Measurements from ENCODE around the gene FAM13A. TPM values are rescaled to one million over a fixed set of nuclear protein-coding genes. Genes with fewer than 3 reads are reported as not detected.
"Not testable (repeated sequence)": the region's sequence is repeated elsewhere in the genome, so short reads cannot be mapped to it uniquely, and the experiment has no call there.

The FAM13A gene
- total and polyA plus RNA-seq, 2 experiments from 2014 or later, result 19.3 to 44.2 TPM

- Histone ChIP-seq H4K20me1 (ENCODE audit: insufficient read depth, poor library complexity, severe bottlenecking) (no peaks in the 10 kb centered on the region), H3K27me3 (no peaks in the 10 kb centered on the region), H3K9me2 (replicated peaks; ENCODE audit: insufficient read depth) (no peaks in the 10 kb centered on the region), H3K4me1 (ENCODE audit: insufficient read depth) (no peaks in the 10 kb centered on the region), H3K27ac (no peak overlapping the region), H3K79me2 (no peaks in the 10 kb centered on the region), H3K4me2 (no peak overlapping the region), H3K36me3 (replicated peaks; ENCODE audit: insufficient read depth, low read depth) (no peaks in the 10 kb centered on the region), H3K9me3 (ENCODE audit: low read depth) (no peaks in the 10 kb centered on the region), H2AFZ (no peak overlapping the region), H3K4me3 (no peak overlapping the region)
- 79% methylated on average over 3 of the region's 3 CpGs for WGBS (ENCODE audit: low lambda C conversion rate, missing lambda C conversion rate)
- no peak for DNase-seq (ENCODE audit: low spot score)
- no peak for TF ChIP-seq EZH2 (IDR thresholded peaks at IDR 0.05; ENCODE audit: borderline replicate concordance)
- TF ChIP-seq EZH2phosphoT487 (IDR thresholded peaks at IDR 0.05; ENCODE audit: low read depth, severe bottlenecking, unreplicated experiment), result no peak
Observed at GRCh38 chr4:88854481-88854880, 202.5 kb downstream of the FAM13A start.

GRCh38 chr4:88853583-88853982 lies 203.4 kb downstream of the FAM13A start:
- not testable (repeated sequence) for H3K4me1 ChIP-seq (ENCODE audit: insufficient read depth); H3K79me2 ChIP-seq; H3K36me3 ChIP-seq (replicated peaks; ENCODE audit: insufficient read depth, low read depth); H3K27me3 ChIP-seq; H3K9me2 ChIP-seq (replicated peaks; ENCODE audit: insufficient read depth); H3K9me3 ChIP-seq (ENCODE audit: low read depth); H3K27ac ChIP-seq; H2AFZ ChIP-seq; H4K20me1 ChIP-seq (ENCODE audit: insufficient read depth, poor library complexity, severe bottlenecking); H3K4me2 ChIP-seq; H3K4me3 ChIP-seq; DNase-seq (ENCODE audit: low spot score)
- 95% methylated on average over 3 of the region's 3 CpGs for WGBS (ENCODE audit: low lambda C conversion rate, missing lambda C conversion rate)

- H2AFZ ChIP-seq, result no peak overlapping the region
- DNase-seq (ENCODE audit: low spot score), result no peak
- H3K4me1 ChIP-seq (ENCODE audit: insufficient read depth), result peaks cover 12% of the 10 kb centered on the region
- H3K4me2 ChIP-seq, result no peak overlapping the region
- TF ChIP-seq EZH2 (IDR thresholded peaks at IDR 0.05; ENCODE audit: borderline replicate concordance) (no peak), EZH2phosphoT487 (IDR thresholded peaks at IDR 0.05; ENCODE audit: low read depth, severe bottlenecking, unreplicated experiment) (no peak)
- TF ChIP-seq, protein P1, sequence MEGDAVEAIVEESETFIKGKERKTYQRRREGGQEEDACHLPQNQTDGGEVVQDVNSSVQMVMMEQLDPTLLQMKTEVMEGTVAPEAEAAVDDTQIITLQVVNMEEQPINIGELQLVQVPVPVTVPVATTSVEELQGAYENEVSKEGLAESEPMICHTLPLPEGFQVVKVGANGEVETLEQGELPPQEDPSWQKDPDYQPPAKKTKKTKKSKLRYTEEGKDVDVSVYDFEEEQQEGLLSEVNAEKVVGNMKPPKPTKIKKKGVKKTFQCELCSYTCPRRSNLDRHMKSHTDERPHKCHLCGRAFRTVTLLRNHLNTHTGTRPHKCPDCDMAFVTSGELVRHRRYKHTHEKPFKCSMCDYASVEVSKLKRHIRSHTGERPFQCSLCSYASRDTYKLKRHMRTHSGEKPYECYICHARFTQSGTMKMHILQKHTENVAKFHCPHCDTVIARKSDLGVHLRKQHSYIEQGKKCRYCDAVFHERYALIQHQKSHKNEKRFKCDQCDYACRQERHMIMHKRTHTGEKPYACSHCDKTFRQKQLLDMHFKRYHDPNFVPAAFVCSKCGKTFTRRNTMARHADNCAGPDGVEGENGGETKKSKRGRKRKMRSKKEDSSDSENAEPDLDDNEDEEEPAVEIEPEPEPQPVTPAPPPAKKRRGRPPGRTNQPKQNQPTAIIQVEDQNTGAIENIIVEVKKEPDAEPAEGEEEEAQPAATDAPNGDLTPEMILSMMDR (IDR thresholded peaks at IDR 0.05; ENCODE audit: poor library complexity), result no peak
- H3K36me3 ChIP-seq (replicated peaks; ENCODE audit: insufficient read depth, low read depth), result no peaks in the 10 kb centered on the region
- H3K4me3 ChIP-seq, result no peak overlapping the region
- H3K9me2 ChIP-seq (replicated peaks; ENCODE audit: insufficient read depth), result no peaks in the 10 kb centered on the region
- H4K20me1 ChIP-seq (ENCODE audit: insufficient read depth, poor library complexity, severe bottlenecking), result no peaks in the 10 kb centered on the region
- 64% methylated on average over 4 of the region's 4 CpGs for WGBS (ENCODE audit: low lambda C conversion rate, missing lambda C conversion rate)
- no peaks in the 10 kb centered on the region for H3K27me3 ChIP-seq
- H3K9me3 ChIP-seq (ENCODE audit: low read depth), result no peaks in the 10 kb centered on the region
- H3K79me2 ChIP-seq, result no peaks in the 10 kb centered on the region
- H3K27ac ChIP-seq, result no peak overlapping the region
Observed at GRCh38 chr4:88846206-88846790, 210.7 kb downstream of the FAM13A start.

GRCh38 chr4:88843067-88843685 lies 213.8 kb downstream of the FAM13A start:
- DNase-seq (ENCODE audit: low spot score), result no peak
- Histone ChIP-seq H4K20me1 (ENCODE audit: insufficient read depth, poor library complexity, severe bottlenecking) (no peaks in the 10 kb centered on the region), H2AFZ (no peak overlapping the region), H3K9me2 (replicated peaks; ENCODE audit: insufficient read depth) (no peaks in the 10 kb centered on the region), H3K27ac (no peak overlapping the region), H3K79me2 (no peaks in the 10 kb centered on the region), H3K4me1 (ENCODE audit: insufficient read depth) (peaks cover 12% of the 10 kb centered on the region), H3K9me3 (ENCODE audit: low read depth) (no peaks in the 10 kb centered on the region), H3K36me3 (replicated peaks; ENCODE audit: insufficient read depth, low read depth) (no peaks in the 10 kb centered on the region), H3K4me2 (no peak overlapping the region), H3K4me3 (no peak overlapping the region), H3K27me3 (no peaks in the 10 kb centered on the region)
- TF ChIP-seq EZH2phosphoT487 (IDR thresholded peaks at IDR 0.05; ENCODE audit: low read depth, severe bottlenecking, unreplicated experiment) (no peak), EZH2 (IDR thresholded peaks at IDR 0.05; ENCODE audit: borderline replicate concordance) (no peak)
- TF ChIP-seq, protein P1 (IDR thresholded peaks at IDR 0.05; ENCODE audit: poor library complexity), result no peak
- 88% methylated on average over 8 of the region's 8 CpGs for WGBS (ENCODE audit: low lambda C conversion rate, missing lambda C conversion rate)

Data from hepatocyte (in vitro differentiated cells).